Body of pancreas (tissue), 4 donors: Measurements from ENCODE around the gene BCKDHB.

ENCODE experiments used
- POLR2A ChIP-seq, 3 donors: fragments of 450-650 bp; IDR thresholded peaks; one replicate each; pipeline ENCODE4 v1.6.1; 2016; ENCODE audit warnings: antibody characterized with exemption in 3 of 3, mild to moderate bottlenecking in 2 of 3
- TF ChIP-seq, protein P1 (sequence below), 7 experiments: fragments of 450-650 bp in 4 of 7; fragments of 200-600 bp in 3 of 7; sonication (generic) in 3 of 7; IDR thresholded peaks; one replicate each; pipeline ENCODE4 v1.5.1; 2016 to 2019; ENCODE audit warnings: antibody characterized with exemption in 7 of 7

DNA sequence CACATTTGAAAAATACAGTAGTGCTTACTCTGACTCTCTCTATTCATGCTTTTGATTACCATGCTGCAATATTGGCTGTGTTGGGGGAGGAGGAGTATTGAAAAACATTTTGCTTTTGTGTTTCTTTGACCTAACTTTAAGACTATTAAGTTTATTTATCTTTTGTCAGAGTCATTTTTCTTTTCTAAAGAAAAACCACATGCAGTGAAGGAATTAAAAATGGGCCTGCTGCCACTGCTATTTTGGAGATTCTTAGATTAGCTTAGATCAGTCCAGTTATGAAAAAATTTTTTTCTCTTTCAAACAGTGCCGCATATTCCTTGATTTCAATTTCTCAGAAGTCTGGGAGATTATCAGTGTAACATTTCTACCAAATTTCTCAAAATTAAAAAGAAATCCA lies 36.1 kb downstream of the BCKDHB start:
- TF ChIP-seq, protein P1, sequence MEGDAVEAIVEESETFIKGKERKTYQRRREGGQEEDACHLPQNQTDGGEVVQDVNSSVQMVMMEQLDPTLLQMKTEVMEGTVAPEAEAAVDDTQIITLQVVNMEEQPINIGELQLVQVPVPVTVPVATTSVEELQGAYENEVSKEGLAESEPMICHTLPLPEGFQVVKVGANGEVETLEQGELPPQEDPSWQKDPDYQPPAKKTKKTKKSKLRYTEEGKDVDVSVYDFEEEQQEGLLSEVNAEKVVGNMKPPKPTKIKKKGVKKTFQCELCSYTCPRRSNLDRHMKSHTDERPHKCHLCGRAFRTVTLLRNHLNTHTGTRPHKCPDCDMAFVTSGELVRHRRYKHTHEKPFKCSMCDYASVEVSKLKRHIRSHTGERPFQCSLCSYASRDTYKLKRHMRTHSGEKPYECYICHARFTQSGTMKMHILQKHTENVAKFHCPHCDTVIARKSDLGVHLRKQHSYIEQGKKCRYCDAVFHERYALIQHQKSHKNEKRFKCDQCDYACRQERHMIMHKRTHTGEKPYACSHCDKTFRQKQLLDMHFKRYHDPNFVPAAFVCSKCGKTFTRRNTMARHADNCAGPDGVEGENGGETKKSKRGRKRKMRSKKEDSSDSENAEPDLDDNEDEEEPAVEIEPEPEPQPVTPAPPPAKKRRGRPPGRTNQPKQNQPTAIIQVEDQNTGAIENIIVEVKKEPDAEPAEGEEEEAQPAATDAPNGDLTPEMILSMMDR (IDR thresholded peaks at IDR 0.05) = no peak
- no peak for TF ChIP-seq POLR2A (IDR thresholded peaks at IDR 0.05)
